Posterior cingulate gyrus (tissue), 11 donors: Measurements from ENCODE around the gene ATP2B2.

ENCODE experiments used
- DNase-seq, 10 donors: peaks; one replicate each; pipeline versions ENCODE4 v3.0.0 to v3.0.0-alpha.2; 2020 to 2021; ENCODE audit warnings: mixed read lengths in 3 of 10
- intact Hi-C: fragments of 100-400 bp; cut with DNase I; formaldehyde crosslinking; loops from one replicate; pipeline ENCODE4 v1.15.1; 2023

The ATP2B2 gene

DNA sequence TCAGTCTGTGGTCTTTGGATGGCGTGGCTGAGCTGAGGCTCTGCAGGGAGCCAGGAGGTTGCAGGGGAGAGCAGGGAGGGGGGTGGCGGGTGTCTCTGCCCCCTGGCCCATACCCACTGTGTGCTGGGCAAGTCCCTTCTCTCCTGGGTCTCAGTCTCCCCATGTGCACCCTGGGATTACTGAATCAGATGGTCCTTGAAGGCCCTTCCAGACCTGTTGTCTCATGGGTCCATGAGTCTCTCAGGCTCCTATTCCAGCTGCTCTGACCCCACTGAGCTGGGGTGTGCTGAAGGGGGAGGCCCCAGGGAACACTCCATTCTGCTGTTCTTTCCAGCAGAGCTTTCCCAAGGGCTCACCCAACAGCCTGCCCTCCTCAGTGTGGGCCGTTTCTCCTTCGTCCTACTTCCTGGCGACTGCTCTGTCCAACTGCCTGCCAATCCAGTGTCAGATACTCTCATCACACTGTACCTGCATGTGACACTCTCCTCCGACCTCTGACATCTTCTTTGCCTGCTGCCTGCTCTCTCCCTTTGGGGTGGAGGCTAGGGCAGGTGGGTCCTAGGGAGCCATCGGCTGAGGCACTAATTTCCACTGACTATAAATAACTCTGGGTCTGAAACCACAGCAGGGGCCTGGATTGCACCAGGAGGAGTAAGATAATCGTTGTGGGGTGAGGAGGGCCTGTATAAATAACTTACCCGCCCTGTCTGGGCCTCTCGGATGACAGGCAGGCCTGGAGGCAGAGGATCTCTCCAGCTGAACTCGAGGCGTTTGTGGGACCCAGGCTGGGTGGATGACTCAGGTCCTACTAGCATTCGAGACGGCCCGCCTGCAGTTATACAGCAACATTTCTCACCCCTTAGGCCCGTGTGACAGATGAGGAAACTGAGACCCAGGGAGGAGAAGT, 67.1 kb downstream of the ATP2B2 start:
- intact Hi-C loops: no loop called here
- DNase-seq: peak in 1 of 10 donors; percentile 59

DNA sequence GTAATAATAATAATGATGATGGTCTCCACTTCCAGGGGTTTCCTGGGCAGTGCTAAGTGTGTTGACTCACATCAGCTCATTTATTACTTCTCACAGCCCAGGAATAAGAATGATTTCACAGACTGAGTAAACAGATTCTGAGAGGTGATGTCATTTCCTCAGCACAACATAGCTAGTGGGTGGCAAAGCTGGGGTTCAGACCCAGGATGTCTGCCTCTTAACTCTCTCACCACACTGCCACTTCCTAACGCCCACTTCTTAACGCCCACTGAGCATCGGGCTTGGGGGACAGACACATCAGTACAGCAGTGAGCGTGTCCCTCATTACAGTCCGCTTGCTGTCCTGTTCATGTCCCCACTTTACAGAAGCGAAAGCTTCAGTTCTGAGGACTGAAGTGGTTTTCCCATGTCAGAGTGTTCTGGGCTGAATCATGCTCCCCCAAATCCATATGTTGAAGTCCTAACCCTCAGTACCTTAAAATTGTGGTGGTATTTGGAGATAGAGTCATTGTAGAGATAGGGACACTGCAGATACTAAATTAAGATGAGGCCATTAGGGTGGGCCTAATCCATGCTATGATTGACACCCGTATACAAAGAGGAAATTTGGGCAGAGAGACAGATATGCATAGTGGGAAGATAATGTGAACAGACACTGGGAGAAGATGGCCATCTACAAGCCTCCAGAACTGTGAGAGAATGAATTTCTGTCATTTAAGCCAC, 68.0 kb downstream of the ATP2B2 start:
- intact Hi-C loops: no loop called here
- peak in 3 of 10 donors; percentile 30 to 81 (median 74) for DNase-seq

DNA sequence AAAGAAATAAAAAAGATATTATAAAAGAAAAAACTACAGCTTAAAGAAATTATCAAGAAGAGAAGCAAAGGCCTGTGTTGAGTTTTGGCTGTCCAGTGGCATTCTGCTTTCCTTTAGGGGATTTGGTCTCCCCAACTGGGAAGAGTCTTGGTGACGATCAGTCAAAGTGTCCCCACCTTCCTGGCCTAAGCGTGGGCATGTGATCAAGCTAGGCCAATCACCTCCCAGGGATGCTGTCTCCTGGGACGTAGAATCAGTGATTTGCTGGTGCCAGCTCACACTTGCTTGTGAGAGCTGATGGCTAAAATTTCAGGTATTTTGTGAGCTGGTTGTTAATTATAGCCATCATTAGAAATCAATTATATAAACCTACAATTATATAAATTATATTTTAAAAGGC, 69.5 kb downstream of the ATP2B2 start:
- intact Hi-C loops: no loop called here
- DNase-seq: peak in 1 of 10 donors; percentile 33

DNA sequence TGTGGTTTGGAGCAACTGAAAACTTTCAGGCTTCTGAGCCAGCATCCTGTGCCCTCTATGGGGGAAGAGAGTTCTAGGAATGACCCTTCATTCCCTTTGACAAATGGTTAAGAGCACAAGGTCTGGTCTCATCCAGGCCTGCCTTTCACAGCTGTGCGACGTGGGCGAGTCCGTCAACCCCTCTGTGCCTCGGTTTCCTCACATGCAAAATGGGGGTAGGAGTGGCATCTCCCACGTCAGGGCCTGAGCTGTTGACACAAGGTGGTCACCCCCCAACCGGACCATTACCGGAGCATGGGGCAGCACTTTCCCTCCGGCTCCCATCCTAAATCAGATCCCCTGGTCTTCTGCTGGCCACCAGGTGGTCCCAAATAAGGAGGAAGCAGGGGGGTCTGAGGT, 70.4 kb downstream of the ATP2B2 start:
- DNase-seq: peak in 2 of 10 donors; percentile 39 to 72
- intact Hi-C loops: no loop called here

DNA sequence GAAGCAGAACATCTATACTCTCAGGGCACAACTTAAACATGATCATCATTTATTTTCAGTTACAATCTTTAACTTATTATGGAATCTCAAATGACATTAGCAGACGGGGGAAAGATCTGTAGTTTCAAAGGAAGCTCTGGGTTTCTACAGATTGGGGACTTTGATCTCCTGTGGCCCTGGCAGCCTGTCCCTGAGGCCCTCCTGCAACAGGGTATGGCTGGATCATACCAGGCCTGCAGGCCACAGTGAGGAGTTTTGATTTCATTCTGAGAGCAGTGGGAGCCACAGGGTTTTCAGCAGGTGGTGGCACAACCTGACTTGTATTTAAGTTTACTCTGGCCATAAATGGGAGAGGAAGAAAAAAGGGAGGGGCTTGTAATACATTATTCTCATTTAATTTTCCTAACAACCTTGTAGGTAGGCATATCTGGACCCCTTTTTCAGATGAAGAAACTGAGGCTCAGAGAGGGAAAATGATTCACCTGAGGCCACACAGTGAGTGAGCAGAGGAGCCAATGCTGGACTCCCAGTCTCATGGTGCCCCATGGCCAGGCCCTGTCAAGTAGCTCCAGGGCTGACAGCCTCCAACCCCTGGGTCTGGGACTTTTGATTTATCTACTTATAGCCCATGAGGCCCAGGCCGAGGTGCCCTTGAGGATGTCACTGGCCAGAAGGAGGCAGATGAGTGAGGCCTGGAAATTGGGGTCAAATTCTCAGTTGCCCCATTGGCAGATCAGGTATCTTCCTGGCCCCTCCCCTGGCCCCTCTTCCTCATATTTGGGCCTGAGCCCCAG, 71.0 kb downstream of the ATP2B2 start:
- peak in 2 of 10 donors; percentile 18 to 36 for DNase-seq
- intact Hi-C loops: no loop called here

DNA sequence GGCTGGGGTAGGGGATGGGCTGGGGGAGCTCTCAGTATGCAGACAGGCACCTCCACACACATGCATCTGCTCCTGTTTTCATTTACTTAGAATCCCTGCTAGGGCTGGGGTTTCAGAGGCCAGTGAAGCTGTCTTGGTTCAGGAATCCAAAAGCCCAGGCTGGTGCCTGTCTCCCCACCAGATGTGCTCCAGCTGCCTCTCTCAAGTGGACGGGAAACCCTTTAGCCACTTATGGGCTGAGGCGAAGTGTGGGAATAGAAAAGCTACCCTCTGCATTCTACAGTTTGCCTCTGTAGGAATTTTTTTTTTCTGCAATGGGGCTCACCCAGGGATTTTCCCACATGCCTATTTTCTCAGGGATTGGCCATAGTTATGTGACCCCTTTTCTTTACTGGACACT, 72.5 kb downstream of the ATP2B2 start:
- intact Hi-C loops: no loop called here
- peak in 2 of 10 donors; percentile 48 to 51 for DNase-seq

DNA sequence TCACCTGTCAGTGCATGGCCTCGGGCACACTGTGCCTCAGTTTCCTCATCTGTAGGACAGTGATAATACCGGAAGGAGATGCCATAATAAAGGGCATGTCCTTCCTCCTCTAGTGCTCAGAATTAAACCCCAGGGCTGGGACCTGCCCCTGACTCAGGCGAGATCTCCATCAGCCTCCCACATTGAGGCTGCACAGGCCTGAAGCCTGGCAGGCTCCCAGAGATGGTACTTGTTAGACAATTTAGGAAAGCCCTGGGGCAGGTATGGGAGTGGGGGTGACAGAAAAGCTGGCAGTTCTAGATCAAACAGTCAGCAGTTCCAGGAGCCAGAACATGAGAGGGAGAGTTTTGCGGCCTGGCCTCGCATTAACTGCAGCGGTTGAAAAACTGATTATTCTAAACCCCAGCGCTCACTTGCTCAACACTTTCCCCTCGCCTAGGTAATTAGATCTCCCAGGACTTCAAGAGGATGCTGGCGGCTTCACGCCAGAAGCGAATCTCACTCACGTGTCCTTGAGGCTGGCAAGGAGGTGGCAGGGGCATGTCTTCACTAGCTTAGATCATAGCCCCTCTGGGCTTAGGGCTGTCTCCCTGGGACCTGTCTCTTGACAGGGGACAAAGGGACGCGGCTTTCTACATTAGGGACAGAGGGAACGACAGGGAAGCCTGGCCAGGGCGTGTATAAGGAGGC, 73.1 kb downstream of the ATP2B2 start:
- DNase-seq: peak in 2 of 10 donors; percentile 31 to 61
- intact Hi-C loops: no loop called here

DNA sequence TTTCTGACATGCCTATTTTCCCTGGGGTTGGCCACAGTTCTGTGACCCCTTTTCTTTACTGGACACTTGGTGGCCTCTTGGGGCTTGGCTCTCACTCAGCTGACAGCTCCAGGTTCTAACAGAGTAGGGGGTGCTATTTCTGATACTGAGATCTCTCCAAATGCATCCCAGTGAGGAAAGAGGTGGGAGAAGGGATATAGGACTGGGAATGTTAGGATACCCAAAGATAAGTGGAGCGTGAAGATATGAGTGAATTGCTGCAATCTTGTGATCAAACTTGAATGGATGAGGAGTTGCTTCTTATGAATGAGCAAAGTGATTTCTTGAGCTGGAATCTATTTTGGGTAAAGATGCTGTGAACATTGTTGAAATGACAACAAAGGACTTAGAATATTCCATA, 74.6 kb downstream of the ATP2B2 start:
- DNase-seq: peak in 1 of 10 donors; percentile 8
- intact Hi-C loops: no loop called here

DNA sequence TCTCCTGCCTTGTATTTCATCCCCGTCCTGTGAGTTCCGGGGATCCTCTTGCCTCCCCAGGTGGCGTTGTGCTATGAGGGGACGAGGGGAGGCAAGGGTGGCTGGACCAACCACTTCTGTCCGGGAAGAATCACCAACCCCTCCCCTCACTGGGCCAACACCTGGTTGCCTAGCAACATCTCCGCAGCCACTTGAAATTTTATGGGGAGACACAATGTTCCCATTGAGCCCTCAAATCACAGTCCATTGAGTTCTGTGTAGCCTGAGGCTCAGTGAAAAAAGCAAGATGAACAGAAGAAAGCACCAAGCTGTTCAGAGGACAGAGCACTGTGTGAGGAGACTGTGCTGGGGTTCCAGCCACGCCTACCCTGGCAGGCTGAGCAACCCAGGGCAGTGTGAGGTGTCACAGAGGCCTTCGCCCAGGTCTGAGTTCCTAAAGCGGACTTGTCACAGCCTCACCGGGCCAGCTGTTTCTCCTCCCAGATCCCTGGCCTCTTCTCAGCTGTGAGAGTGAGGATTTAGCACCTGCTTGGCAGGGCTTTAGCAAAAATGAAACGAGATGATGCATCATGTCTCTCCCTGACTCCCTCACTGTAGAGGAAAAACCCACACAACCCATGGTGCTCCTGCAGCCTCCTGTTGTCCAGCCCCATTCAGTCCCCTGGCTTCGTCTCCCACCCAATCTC, 76.8 kb downstream of the ATP2B2 start:
- peak in 4 of 10 donors; percentile 18 to 74 (median 58) for DNase-seq

DNA sequence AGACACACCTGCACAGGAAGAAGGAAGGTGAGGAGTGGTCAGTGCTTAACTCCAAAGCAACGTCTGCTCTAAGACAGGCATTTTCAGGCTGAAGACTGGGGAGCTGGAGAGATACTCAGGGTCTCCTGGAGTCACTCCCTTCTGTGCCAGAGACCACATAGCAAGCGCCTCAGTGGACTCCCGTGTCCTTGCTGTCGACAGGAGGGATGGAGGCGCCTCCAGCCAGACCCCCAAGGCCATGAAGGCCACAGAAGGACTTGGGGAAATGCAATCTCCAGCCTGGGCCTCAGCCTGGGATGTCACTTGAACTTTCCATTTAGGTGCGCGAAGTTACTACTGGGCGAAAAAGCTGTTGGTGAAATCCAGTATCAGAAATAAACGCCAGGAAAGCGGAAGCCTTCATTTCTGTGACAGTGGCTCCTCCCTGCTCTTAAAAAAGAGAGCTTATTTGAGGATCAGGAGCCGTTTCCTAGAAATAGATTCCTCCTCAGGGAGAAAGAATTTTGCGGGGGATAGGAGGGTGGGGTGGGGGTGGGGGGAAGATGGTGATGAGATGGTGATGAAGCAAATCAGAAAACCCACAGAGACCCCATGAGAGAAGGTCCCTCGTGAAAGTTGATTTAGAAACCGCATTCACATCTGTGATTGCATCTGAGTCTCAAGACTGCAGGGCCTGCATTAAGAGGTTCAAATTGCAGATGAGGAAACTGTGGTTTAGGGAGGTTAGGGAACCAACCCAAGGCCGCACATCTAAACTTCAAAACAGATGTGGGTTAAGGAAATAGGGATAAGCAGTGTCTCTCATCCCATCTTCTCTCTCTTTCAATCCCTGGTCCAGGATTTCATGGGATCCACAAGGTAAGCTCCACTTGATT, 78.8 kb downstream of the ATP2B2 start:
- DNase-seq: peak in 2 of 10 donors; percentile 59 to 60
- intact Hi-C loops: no loop called here

More for the DNA sequence above, 76.8 kb downstream of the ATP2B2 start:
- intact Hi-C loops: no loop called here

DNA sequence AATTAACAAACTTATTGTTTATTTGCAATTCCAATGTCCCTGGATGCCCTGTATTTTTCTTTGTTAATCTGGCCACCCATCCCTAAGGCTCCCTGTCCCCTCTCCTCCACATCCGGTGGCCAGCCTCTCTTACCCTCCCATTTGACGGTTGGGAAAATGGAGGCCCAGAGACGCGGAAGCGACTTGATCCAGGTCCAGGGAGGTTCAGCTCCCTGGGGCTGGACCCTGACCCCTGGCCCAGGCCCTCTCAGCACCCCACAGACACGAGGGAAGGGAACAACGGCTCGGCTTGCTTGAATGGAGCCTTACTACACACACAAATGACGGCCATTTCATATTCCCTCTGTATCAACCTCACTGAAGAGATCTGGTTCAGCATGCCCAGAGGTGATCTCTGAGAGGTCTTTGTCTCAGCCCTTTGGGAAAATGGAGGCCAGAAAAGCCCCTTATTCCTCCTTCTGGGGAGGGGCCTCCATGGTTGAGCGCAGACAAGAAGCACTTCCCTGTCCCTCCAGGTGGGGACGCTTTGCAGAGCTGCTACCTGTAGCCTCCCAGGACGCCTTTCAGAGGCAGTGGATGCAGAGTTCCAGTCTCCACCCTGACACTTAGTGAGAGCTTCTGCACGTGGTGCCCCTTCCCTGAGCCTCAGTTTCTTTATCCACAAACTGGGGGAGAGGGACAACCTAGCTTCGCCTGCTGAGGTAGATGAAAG, 82.1 kb downstream of the ATP2B2 start:
- peak in 3 of 10 donors; percentile 38 to 73 (median 57) for DNase-seq
- intact Hi-C loops: no loop called here

DNA sequence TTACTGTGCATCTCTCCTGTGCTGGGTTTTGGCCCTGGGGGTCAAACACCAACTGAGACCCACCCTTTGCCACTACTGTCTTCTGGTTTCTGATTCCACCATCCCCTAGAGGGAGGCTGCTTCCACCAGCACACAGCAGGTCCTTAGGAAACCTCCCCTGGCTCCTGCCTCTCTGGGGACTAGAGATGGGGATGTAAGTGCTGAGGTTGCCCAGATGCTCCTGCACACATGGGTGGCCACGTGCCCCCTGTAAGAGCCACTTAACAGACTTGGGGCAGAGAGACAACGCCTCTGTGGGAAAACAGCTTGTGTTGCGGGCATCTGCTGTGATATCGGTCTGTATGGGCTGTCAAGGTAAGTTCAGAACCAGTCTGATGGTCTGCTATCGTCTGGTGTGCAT, 83.4 kb downstream of the ATP2B2 start:
- intact Hi-C loops: no loop called here
- peak in 1 of 10 donors; percentile 62 for DNase-seq

DNA sequence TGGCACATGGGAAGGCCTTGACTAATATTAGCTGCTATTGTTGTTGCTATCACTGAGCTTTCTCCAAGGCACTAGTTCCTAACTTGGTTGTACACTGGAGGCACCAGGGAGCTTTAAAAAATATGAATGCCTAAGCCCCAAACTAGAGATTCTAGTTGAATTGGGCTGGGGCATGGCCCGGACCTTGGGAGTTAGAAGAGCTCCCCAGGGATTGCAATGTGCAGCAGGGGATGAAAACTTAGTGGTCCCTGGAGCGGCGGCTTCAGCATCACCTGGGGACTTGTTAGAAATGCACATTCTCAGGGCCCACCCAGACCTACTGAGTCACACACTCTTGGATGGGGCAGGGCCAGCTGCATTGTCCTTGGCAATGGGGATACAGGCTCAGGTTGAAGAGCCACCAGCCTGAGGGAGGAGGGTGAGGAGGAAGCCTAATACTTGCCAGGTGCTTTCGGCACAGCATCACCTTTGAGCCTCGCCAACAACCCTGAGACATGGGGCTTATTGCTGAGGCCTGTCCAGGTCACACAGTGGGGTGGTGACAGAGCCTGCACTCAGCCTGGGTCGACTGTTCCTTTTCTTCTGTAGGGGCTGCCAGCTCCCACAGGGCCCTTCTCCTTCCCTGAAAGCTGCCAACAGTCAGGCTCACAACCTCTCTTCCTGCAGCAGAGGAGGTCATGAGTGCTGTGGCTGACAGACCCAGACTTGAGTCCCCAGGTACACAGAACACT, 84.5 kb downstream of the ATP2B2 start:
- peak in 3 of 10 donors; percentile 45 to 62 (median 51) for DNase-seq
- intact Hi-C loops: no loop called here

DNA sequence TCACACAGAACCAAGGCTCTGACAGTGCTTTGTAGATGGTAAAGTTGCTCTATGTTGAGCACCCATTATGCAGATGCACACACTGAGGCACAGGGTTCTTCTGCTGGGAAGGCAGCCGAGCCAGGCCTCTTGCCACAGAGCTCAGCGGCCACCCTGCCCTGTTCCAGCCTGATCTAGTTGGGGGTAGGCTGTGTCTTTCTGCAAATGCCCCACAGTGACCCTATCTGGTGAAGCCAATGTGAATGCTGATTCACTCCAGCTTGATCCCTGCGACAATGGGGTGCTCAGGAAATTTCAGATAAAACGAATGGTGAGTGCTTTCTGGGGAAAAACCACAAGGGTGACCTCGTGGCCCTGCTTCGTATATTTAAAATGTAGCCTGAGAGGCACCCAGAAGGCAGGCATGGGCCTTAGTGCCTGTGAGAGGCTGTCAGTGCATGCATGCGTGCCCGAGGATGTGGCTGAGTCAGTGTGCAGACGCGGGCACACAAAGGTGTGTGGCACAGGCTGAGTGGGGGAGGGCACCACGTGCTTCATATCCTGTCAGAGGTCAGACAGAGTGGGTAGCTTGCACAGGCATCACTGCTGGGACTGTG, 85.7 kb downstream of the ATP2B2 start:
- intact Hi-C loops: no loop called here
- DNase-seq: peak in 2 of 10 donors; percentile 27 to 59

DNA sequence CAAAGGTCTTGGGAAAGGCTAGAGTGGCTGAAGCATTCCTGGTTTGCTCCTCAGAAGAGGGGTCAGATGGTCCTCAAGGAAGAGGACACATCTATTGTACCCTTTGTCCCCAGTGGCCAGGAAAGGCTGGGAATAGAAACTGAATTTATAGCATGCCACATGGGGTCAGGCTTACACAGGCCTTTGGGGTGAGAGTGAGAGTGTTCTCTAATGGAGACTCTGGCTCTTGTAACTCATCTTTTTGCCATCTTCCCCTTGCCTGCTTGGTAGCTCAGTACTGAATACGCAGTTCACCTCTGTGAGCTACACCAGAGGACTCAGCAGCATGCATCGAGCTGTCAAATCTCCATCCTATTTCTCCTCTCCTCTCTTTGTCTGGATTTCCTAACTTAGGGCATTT, 87.5 kb downstream of the ATP2B2 start:
- no peak for DNase-seq
- intact Hi-C loops: no loop called here

DNA sequence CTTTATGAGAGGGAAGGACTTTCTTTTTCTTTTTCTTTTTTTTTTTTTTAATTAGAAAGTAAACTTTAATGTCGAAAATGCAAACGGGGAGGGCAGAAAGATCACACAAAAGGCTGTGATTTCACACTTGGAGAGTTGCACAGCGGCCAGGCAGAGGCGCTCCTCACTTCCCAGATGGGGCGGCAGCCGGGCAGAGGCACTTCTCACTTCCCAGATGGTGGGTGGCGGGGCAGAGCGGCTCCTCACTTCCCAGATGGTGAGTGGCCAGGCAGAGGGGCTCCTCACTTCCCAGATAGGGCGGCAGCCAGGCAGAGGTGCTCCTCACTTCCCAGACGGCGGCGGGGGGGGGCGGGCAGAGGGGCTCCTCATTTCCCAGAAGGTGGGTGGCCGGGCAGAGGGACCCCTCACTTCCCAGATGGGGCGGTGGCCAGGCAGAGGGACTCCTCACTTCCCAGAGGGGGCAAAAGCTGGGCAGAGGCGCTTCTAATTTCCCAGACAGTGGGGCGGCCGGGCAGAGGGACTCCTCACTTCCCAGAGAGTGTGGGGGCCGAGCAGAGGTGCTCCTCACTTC, 88.6 kb downstream of the ATP2B2 start:
- intact Hi-C loops: no loop called here
- peak in 6 of 10 donors; percentile 32 to 93 (median 52) for DNase-seq
